Gastrocnemius medialis (tissue), 4 donors: ENCODE data around the gene SSBP2. TPM values are rescaled to one million over a fixed set of nuclear protein-coding genes. Genes with fewer than 3 reads are reported as not detected.

Experiments
- ATAC-seq, 2 donors: fragments of 150-250 bp; one replicate each; pipeline ENCODE4 v1.9.1; 2016
- DNase-seq, 2 donors: peaks; one replicate each; pipeline ENCODE4 v3.0.0-alpha.2; 2019
- H3K27ac ChIP-seq, 4 donors: fragments of 200-600 bp; sonication (generic); 1 replicate in 1 of 4; 2 replicates in 3 of 4; pipeline ENCODE4 v1.5.1; 2016 to 2018; ENCODE audit warnings: mild to moderate bottlenecking in 2 of 4, moderate library complexity in 1 of 4
- H3K27me3 ChIP-seq, 3 donors: fragments of 200-600 bp; sonication (generic) in 2 of 3; 1 replicate in 1 of 3; 2 replicates in 2 of 3; pipeline versions ENCODE4 v1.5.1 to v1.6.0; 2016 to 2019; ENCODE audit warnings: mild to moderate bottlenecking in 1 of 3, moderate library complexity in 1 of 3
- H3K36me3 ChIP-seq, 2 donors: fragments of 200-600 bp; sonication (generic) in 1 of 2; one replicate each; pipeline ENCODE4 v1.5.1; 2017 to 2018
- H3K4me1 ChIP-seq, 2 donors: fragments of 200-600 bp; sonication (generic) in 1 of 2; one replicate each; pipeline ENCODE4 v1.5.1; 2016 to 2017; ENCODE audit warnings: mild to moderate bottlenecking in 2 of 2
- H3K4me3 ChIP-seq, 4 donors: fragments of 200-600 bp; sonication (generic) in 3 of 4; 1 replicate in 1 of 4; 2 replicates in 3 of 4; pipeline ENCODE4 v1.5.1; 2016 to 2019; ENCODE audit warnings: mild to moderate bottlenecking in 2 of 4
- H3K9me3 ChIP-seq, 3 donors: fragments of 200-600 bp; sonication (generic) in 2 of 3; 1 replicate in 1 of 3; 2 replicates in 2 of 3; pipeline ENCODE4 v1.5.1; 2016 to 2019
- CTCF ChIP-seq, 5 experiments: fragments of 450-650 bp in 3 of 5; fragments of 200-600 bp in 2 of 5; sonication (generic) in 2 of 5; IDR thresholded peaks in 4 of 5; conservative IDR thresholded peaks in 1 of 5; 1 replicate in 4 of 5; 2 replicates in 1 of 5; pipeline ENCODE4 v1.5.1; 2016 to 2019; ENCODE audit warnings: antibody characterized with exemption in 5 of 5, mild to moderate bottlenecking in 3 of 5, moderate library complexity in 3 of 5
- POLR2A ChIP-seq, 2 donors: fragments of 450-650 bp; IDR thresholded peaks; one replicate each; pipeline ENCODE4 v1.6.1; 2017; ENCODE audit warnings: antibody characterized with exemption in 2 of 2, mild to moderate bottlenecking in 2 of 2, moderate library complexity in 2 of 2
- in situ Hi-C, 4 donors: fragments of 200-750 bp; cut with MboI; loops; one replicate each; pipeline versions ENCODE4 v1.15.0 to v1.8.0; 2017; ENCODE audit warnings: low sequenced_read_pairs in 4 of 4
- intact Hi-C: fragments of 100-400 bp; cut with DNase I; formaldehyde crosslinking; loops from one replicate; pipeline ENCODE4 v1.15.1; 2023; ENCODE audit warnings: low total_unique reads
- total RNA-seq, 4 donors: library from RNA; depleted of rRNA; stranded (reverse); fragments of >200 nt; gene quantifications; one replicate each; pipeline versions ENCODE4 v1.1.0 to v1.2.3, GENCODE V29; 2016

Gene SSBP2
- total RNA-seq, 4 donors from 2014 or later, result 30.4 to 66.5 (median 40.5) TPM

GRCh38 chr5:81405126-81405891 lies 345.6 kb downstream of the SSBP2 start:
- DNase-seq (no peak), ATAC-seq (no peak)
- H3K27me3 ChIP-seq, result no peaks in the 10 kb centered on the region
- no peaks in the 10 kb centered on the region for H3K36me3 ChIP-seq
- intact Hi-C loops, result no loop called here
- H3K27ac ChIP-seq, result no peak overlapping the region
- in situ Hi-C loops, result no loop called here
- H3K4me3 ChIP-seq, result no peak overlapping the region
- no peak for TF ChIP-seq CTCF (IDR thresholded peaks at IDR 0.05 in 4 of 5, conservative IDR thresholded peaks at IDR 0.05 in 1 of 5)
- no peak for TF ChIP-seq POLR2A (IDR thresholded peaks at IDR 0.05)
- no peaks in the 10 kb centered on the region for H3K4me1 ChIP-seq
- no peaks in the 10 kb centered on the region for H3K9me3 ChIP-seq

GRCh38 chr5:81402192-81402930 lies 348.5 kb downstream of the SSBP2 start:
- no peaks in the 10 kb centered on the region for H3K36me3 ChIP-seq
- H3K27me3 ChIP-seq, result peaks cover 0 to 5% (median 0%) of the 10 kb centered on the region in 3 donors
- no peak overlapping the region for H3K4me3 ChIP-seq
- H3K9me3 ChIP-seq, result no peaks in the 10 kb centered on the region
- ATAC-seq (no peak), DNase-seq (no peak)
- no peaks in the 10 kb centered on the region for H3K4me1 ChIP-seq
- no peak overlapping the region for H3K27ac ChIP-seq
- intact Hi-C loops (no loop called here), in situ Hi-C loops (no loop called here)
- TF ChIP-seq CTCF (IDR thresholded peaks at IDR 0.05 in 4 of 5, conservative IDR thresholded peaks at IDR 0.05 in 1 of 5), result no peak

- in situ Hi-C loops, result no loop called here
- Histone ChIP-seq H3K9me3 (no peaks in the 10 kb centered on the region), H3K4me1 (no peaks in the 10 kb centered on the region), H3K36me3 (no peaks in the 10 kb centered on the region), H3K27me3 (peaks cover 0 to 5% (median 0%) of the 10 kb centered on the region in 3 donors), H3K4me3 (no peak overlapping the region), H3K27ac (no peak overlapping the region)
- ATAC-seq, result no peak
- intact Hi-C loops, result no loop called here
- no peak for TF ChIP-seq POLR2A (IDR thresholded peaks at IDR 0.05)
- TF ChIP-seq CTCF (IDR thresholded peaks at IDR 0.05 in 4 of 5, conservative IDR thresholded peaks at IDR 0.05 in 1 of 5), result no peak
- DNase-seq, result no peak
These were observed 349.6 kb downstream of the SSBP2 start for GRCh38 chr5:81401266-81401665.

- H3K4me1 ChIP-seq, result no peaks in the 10 kb centered on the region
- in situ Hi-C loops, result no loop called here
- TF ChIP-seq POLR2A (IDR thresholded peaks at IDR 0.05) (no peak), CTCF (IDR thresholded peaks at IDR 0.05 in 4 of 5, conservative IDR thresholded peaks at IDR 0.05 in 1 of 5) (no peak)
- H3K27ac ChIP-seq, result no peak overlapping the region
- intact Hi-C loops, result no loop called here
- no peaks in the 10 kb centered on the region for H3K9me3 ChIP-seq
- DNase-seq (no peak), ATAC-seq (no peak)
- no peaks in the 10 kb centered on the region for H3K36me3 ChIP-seq
- H3K27me3 ChIP-seq, result peaks cover 1 to 7% (median 3%) of the 10 kb centered on the region in 3 donors
- no peak overlapping the region for H3K4me3 ChIP-seq
These were observed 350.5 kb downstream of the SSBP2 start for GRCh38 chr5:81400375-81400774.
